Transverse colon (tissue), 4 donors: ENCODE measurements around the gene SORT1. TPM values are rescaled to one million over a fixed set of nuclear protein-coding genes. Genes with fewer than 3 reads are reported as not detected.

Experiments
- DNase-seq: peaks from one replicate; pipeline ENCODE4 v3.0.0-alpha.2; 2019
- H3K27ac ChIP-seq, 4 donors: fragments of 200-600 bp; sonication (generic); 2 replicates each; pipeline ENCODE4 v1.5.1; 2016 to 2018; ENCODE audit warnings: inconsistent platforms in 4 of 4
- H3K27me3 ChIP-seq: fragments of 200-600 bp; sonication (generic); 2 replicates; pipeline ENCODE4 v1.5.1; 2017; ENCODE audit warnings: inconsistent platforms
- H3K36me3 ChIP-seq, 4 donors: fragments of 200-600 bp; sonication (generic); 2 replicates each; pipeline ENCODE4 v1.5.1; 2017 to 2019; ENCODE audit warnings: inconsistent platforms in 4 of 4
- H3K4me1 ChIP-seq, 4 donors: fragments of 200-600 bp; sonication (generic); 2 replicates each; pipeline ENCODE4 v1.5.1; 2017 to 2020; ENCODE audit warnings: inconsistent platforms in 4 of 4
- H3K4me3 ChIP-seq, 4 donors: fragments of 200-600 bp; sonication (generic); 1 replicate in 1 of 4; 2 replicates in 3 of 4; pipeline versions ENCODE4 v1.5.1 to v1.6.1; 2017 to 2019; ENCODE audit warnings: inconsistent platforms in 4 of 4
- H3K9me3 ChIP-seq, 2 donors: fragments of 200-600 bp; sonication (generic); 2 replicates each; pipeline ENCODE4 v1.5.1; 2017 to 2019; ENCODE audit warnings: inconsistent platforms in 2 of 2
- EP300 ChIP-seq: sonication (generic); formaldehyde crosslinking; IDR thresholded peaks from one replicate; pipeline ENCODE4 v1.6.1; 2017; ENCODE audit warnings: antibody characterized with exemption, low read depth
- POLR2A ChIP-seq: fragments of 450-650 bp; IDR thresholded peaks from one replicate; pipeline ENCODE4 v1.6.1; 2016; ENCODE audit warnings: antibody characterized with exemption, mild to moderate bottlenecking, moderate library complexity
- POLR2AphosphoS5 ChIP-seq, 3 donors: sonication (generic); formaldehyde crosslinking; IDR thresholded peaks; one replicate each; pipeline ENCODE4 v1.6.1; 2016; ENCODE audit warnings: antibody characterized with exemption in 3 of 3
- WGBS, 2 donors: methylation state at CpG; one replicate each; pipeline ENCODE4 v1.1.5; 2018; ENCODE audit warnings: low coverage in 1 of 2; 5-methylcytosine and 5-hydroxymethylcytosine counted together
- in situ Hi-C, 4 donors: fragments of 200-750 bp; cut with MboI; loops; one replicate each; pipeline versions ENCODE4 v1.15.0 to v1.15.1; 2017; ENCODE audit warnings: low sequenced_read_pairs in 3 of 4, low pct_ligation_motif_present in 1 of 4, low pct_unique_long_range_greater_than_20kb in 1 of 4
- intact Hi-C: fragments of 100-400 bp; cut with DNase I; formaldehyde crosslinking; loops from one replicate; pipeline ENCODE4 v1.15.1; 2023; ENCODE audit warnings: low total_unique reads
- total RNA-seq, 4 donors: library from RNA; depleted of rRNA; stranded (reverse); fragments of >200 nt; gene quantifications; one replicate each; pipeline ENCODE4 v1.1.0, GENCODE V29; 2016
- TF ChIP-seq, protein P1 (sequence below), 5 experiments: fragments of 200-600 bp in 3 of 5; fragments of 450-650 bp in 2 of 5; sonication (generic) in 3 of 5; IDR thresholded peaks; 1 replicate in 2 of 5; 2 replicates in 3 of 5; pipeline ENCODE4 v1.5.1; 2016 to 2017; ENCODE audit warnings: antibody characterized with exemption in 5 of 5, inconsistent platforms in 3 of 5, mild to moderate bottlenecking in 2 of 5, moderate library complexity in 1 of 5

Gene SORT1
- total RNA-seq, 4 donors from 2014 or later, result 53.5 to 79.3 (median 66.2) TPM

DNA sequence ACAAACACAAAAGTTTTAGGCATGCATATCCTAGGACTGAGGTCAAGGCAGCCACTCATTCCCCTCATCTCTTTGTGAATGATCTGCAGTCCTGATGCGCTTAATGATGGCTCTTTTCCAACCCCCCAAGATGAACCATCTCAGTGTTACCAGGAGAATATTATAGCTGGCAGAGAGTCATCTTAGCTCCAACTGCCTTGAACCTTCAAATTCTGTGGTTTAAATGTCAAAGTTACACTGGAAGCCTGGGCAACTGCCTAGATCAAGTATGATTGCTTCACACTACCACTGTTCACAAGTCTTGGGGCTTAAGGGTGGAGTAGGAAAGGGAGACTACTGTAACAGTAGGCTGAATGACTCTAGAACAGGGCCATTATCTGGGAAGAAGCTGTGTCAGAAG lies 82.9 kb downstream of the SORT1 start:
- intact Hi-C loops (no loop called here), in situ Hi-C loops (no loop called here)
- no peaks in the 10 kb centered on the region for H3K9me3 ChIP-seq
- no peak overlapping the region for H3K27ac ChIP-seq
- TF ChIP-seq POLR2AphosphoS5 (IDR thresholded peaks at IDR 0.05), result no peak
- no peaks in the 10 kb centered on the region for H3K27me3 ChIP-seq
- H3K4me1 ChIP-seq, result no peaks in the 10 kb centered on the region
- no peak overlapping the region for H3K4me3 ChIP-seq
- 97 to 100% methylated on average over 1 of the region's 1 CpG for WGBS, 2 donors
- peaks cover 0 to 32% (median 10%) of the 10 kb centered on the region in 4 donors for H3K36me3 ChIP-seq
- no peak for DNase-seq

DNA sequence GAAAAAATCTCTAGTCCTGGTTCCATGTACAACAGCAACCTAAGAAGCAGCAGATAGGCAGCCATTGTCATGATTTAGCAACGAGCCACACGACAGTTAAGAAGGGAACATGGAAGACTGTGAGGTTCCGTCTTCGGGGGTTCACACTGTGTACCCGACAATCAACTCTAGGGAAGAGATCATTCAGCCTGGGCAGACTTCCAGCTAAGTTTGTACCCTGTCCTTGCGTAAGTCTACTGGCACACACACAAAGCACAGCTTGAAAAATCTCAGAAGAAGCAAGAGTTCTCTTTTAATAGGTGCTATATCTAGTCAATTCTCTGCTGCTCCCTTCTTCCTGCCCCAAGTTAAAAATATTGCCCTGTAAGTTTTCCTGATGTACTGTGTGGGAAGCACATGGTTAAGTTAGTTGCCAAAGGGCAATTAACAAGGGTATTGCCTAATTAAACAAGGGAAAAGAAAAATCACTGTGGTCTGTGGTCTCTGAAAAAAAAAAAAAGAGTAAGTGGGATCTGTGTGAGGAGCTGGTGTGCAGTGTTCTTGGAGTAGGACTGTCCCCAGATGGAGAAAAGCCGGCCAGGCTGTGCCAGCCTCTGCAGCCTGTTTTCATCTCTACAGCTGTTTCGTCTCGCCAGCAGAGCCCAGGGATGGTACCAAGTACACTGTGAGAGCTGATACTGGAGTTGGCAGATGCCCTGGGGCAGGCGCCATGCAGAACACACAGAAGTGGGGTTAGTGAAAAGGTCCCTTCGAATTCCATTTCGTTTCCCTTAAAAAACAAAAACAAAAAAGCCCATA lies 84.5 kb downstream of the SORT1 start:
- DNase-seq, result no peak
- H3K9me3 ChIP-seq, result no peaks in the 10 kb centered on the region
- peaks cover 0 to 30% (median 8%) of the 10 kb centered on the region in 4 donors for H3K36me3 ChIP-seq
- 77 to 79% methylated on average over 6 to 12 of the region's 12 CpGs for WGBS, 2 donors
- no peaks in the 10 kb centered on the region for H3K4me1 ChIP-seq
- intact Hi-C loops, result no loop called here
- no peak overlapping the region for H3K27ac ChIP-seq
- in situ Hi-C loops, result no loop called here
- TF ChIP-seq EP300 (no peak), POLR2A (no peak), POLR2AphosphoS5 (IDR thresholded peaks at IDR 0.05) (no peak)
- TF ChIP-seq, protein P1, sequence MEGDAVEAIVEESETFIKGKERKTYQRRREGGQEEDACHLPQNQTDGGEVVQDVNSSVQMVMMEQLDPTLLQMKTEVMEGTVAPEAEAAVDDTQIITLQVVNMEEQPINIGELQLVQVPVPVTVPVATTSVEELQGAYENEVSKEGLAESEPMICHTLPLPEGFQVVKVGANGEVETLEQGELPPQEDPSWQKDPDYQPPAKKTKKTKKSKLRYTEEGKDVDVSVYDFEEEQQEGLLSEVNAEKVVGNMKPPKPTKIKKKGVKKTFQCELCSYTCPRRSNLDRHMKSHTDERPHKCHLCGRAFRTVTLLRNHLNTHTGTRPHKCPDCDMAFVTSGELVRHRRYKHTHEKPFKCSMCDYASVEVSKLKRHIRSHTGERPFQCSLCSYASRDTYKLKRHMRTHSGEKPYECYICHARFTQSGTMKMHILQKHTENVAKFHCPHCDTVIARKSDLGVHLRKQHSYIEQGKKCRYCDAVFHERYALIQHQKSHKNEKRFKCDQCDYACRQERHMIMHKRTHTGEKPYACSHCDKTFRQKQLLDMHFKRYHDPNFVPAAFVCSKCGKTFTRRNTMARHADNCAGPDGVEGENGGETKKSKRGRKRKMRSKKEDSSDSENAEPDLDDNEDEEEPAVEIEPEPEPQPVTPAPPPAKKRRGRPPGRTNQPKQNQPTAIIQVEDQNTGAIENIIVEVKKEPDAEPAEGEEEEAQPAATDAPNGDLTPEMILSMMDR (IDR thresholded peaks at IDR 0.05), result no peak
- H3K27me3 ChIP-seq, result no peaks in the 10 kb centered on the region
- H3K4me3 ChIP-seq, result no peak overlapping the region

DNA sequence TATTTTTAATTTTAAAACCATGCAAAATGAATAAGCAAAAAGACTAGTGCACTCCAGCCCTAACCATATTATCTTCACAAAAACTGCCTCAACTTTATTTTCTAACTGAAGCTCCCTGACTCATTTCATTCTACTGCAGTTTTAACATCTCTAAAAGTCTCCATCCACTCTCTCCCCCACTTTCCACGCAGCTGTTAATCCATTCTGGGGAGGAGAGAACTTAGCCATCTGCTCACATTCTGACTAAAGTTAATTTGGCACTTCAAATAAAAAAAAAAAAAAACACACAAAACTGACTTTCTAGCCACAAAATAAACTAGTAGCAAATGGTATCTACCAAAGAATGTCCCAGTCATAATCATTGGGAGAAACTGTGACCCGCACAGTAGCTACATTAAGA lies 85.5 kb downstream of the SORT1 start:
- WGBS, 2 donors, result 76 to 86% methylated on average over 2 of the region's 2 CpGs
- in situ Hi-C loops, result no loop called here
- TF ChIP-seq, protein P1 (IDR thresholded peaks at IDR 0.05), result no peak
- TF ChIP-seq EP300, result no peak
- TF ChIP-seq POLR2AphosphoS5 (IDR thresholded peaks at IDR 0.05), result no peak
- no peak for TF ChIP-seq POLR2A
- H3K27me3 ChIP-seq, result no peaks in the 10 kb centered on the region
- DNase-seq, result no peak
- no peak overlapping the region for H3K4me3 ChIP-seq
- H3K9me3 ChIP-seq, result no peaks in the 10 kb centered on the region
- intact Hi-C loops, result no loop called here
- peaks cover 0 to 27% (median 5%) of the 10 kb centered on the region in 4 donors for H3K36me3 ChIP-seq
- no peaks in the 10 kb centered on the region for H3K4me1 ChIP-seq
- no peak overlapping the region for H3K27ac ChIP-seq

DNA sequence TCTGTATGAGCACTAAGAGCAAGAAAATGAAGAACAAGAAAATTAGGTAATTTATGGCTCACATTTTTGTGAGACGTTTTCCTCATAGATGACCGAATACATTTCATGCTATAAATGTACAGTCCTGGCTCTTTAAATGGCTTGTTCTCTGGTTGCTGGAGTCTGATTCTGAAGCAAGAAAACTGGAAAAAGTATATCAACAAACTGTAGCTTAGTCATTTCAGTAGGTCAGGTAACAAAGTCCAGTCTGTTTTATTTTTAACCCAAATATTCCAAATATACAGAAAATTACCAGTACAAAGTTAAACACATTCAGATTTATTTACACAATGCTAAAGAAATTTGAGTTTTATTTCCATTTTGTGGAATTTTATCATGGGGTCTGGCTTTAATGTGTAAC lies 88.4 kb downstream of the SORT1 start:
- Histone ChIP-seq H3K27me3 (no peaks in the 10 kb centered on the region), H3K27ac (no peak overlapping the region), H3K36me3 (peaks cover 0 to 16% (median 3%) of the 10 kb centered on the region in 4 donors), H3K4me1 (peaks cover 0 to 3% (median 0%) of the 10 kb centered on the region in 4 donors), H3K9me3 (no peaks in the 10 kb centered on the region), H3K4me3 (no peak overlapping the region)
- TF ChIP-seq POLR2AphosphoS5 (IDR thresholded peaks at IDR 0.05) (no peak), POLR2A (no peak), EP300 (no peak)
- TF ChIP-seq, protein P1 (IDR thresholded peaks at IDR 0.05), result no peak
- in situ Hi-C loops, result no loop called here
- no peak for DNase-seq
- 62 to 70% methylated on average over 2 of the region's 2 CpGs for WGBS, 2 donors
- intact Hi-C loops, result no loop called here
